ENCODE results near the gene FZD7. TPM values are rescaled to one million over a fixed set of nuclear protein-coding genes. Genes with fewer than 3 reads are reported as not detected.
A peak's percentile ranks its signal among the peaks of the same experiment; 100 is the strongest.

The FZD7 gene
- total and polyA plus RNA-seq, 9 of the 15 experiments (the other 6 are each of a cell fraction or from before 2014, with no cell fraction given) = 0.11 to 2.4 (median 0.69) TPM

GRCh38 chr2:202031246-202031951 is 2.3 kb upstream of the FZD7 start:
- in situ Hi-C loops (cut with MboI) (no loop called here), intact Hi-C loops (cut with micrococcal nuclease) (no loop called here)
- H3K9me1 ChIP-seq (ENCODE audit: control insufficient read depth, insufficient read depth, low read length) = no peaks in the 10 kb centered on the region
- H4K20me1 ChIP-seq (replicated peaks; ENCODE audit: control insufficient read depth, insufficient read depth, low read length) = no peaks in the 10 kb centered on the region
- H3K9ac ChIP-seq (ENCODE audit: insufficient read depth in 1 of 2, low read depth in 2 of 2, low read length in 2 of 2) = no peak overlapping the region
- 17% methylated on average over 4 of the region's 4 CpGs for WGBS (ENCODE audit: insufficient coverage, low coverage, missing lambda C conversion rate)
- no peaks in the 10 kb centered on the region for H3K36me3 ChIP-seq (ENCODE audit: control insufficient read depth, insufficient read depth, low read length)
- H3K27me3 ChIP-seq (ENCODE audit: control insufficient read depth in 2 of 2, insufficient read depth in 2 of 2, low read length in 2 of 2) = peaks cover 10 to 13% of the 10 kb centered on the region in 2 experiments; a peak in 3 of 5 replicates
- BruUV-seq (replicated peaks) = no TSS peak
- no peak for FAIRE-seq
- ATAC-seq = no peak
- TF ChIP-seq CBX8 (IDR thresholded peaks at IDR 0.05; ENCODE audit: borderline replicate concordance, extremely low read depth, low read depth, low read length, poor library complexity, severe bottlenecking) (peak; percentile 52), TGIF2 (CRISPR knock-in tag; IDR thresholded peaks at IDR 0.05) (no peak), ZEB2 (IDR thresholded peaks at IDR 0.05) (no peak), ILF3 (IDR thresholded peaks at IDR 0.05; ENCODE audit: borderline replicate concordance) (no peak), SMARCA5 (IDR thresholded peaks at IDR 0.05) (no peak), NFYB (IDR thresholded peaks at IDR 0.05; ENCODE audit: extremely low read depth, insufficient read length) (no peak), REST (IDR thresholded peaks at IDR 0.05; ENCODE audit: borderline replicate concordance) (no peak), REST (CRISPR knock-in tag; IDR thresholded peaks at IDR 0.05; ENCODE audit: low read depth) (no peak), FOXA1 (IDR thresholded peaks at IDR 0.05; ENCODE audit: borderline replicate concordance) (no peak)
- TF ChIP-seq, protein P1, sequence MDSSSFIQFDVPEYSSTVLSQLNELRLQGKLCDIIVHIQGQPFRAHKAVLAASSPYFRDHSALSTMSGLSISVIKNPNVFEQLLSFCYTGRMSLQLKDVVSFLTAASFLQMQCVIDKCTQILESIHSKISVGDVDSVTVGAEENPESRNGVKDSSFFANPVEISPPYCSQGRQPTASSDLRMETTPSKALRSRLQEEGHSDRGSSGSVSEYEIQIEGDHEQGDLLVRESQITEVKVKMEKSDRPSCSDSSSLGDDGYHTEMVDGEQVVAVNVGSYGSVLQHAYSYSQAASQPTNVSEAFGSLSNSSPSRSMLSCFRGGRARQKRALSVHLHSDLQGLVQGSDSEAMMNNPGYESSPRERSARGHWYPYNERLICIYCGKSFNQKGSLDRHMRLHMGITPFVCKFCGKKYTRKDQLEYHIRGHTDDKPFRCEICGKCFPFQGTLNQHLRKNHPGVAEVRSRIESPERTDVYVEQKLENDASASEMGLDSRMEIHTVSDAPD (CRISPR knock-in tag; IDR thresholded peaks at IDR 0.05) = no peak
- no peak overlapping the region for H3K4me3 ChIP-seq
- POLR2A ChIA-PET = no interaction called here
- no peaks in the 10 kb centered on the region for H3K79me2 ChIP-seq (ENCODE audit: control insufficient read depth, insufficient read depth, low read length)
- H3K4me1 ChIP-seq (replicated peaks in 1 of 2; ENCODE audit: control insufficient read depth in 2 of 2, insufficient read depth in 2 of 2, low read length in 2 of 2) = peaks cover 4 to 35% of the 10 kb centered on the region in 2 experiments; a peak in 3 of 5 replicates
- CTCF ChIA-PET (ENCODE audit: low intra/inter-chr PET ratio) = no interaction called here
- no peak overlapping the region for H2AFZ ChIP-seq (ENCODE audit: low read depth, low read length)
- H3K4me2 ChIP-seq (ENCODE audit: insufficient read depth, low read length) = no peak overlapping the region
- no peak for DNase-seq (ENCODE audit: extremely low read depth in 1 of 4, low spot score in 3 of 4)
- H3K27ac ChIP-seq (ENCODE audit: extremely low read depth, low read depth, low read length) = no peak overlapping the region
- H3K9me3 ChIP-seq (replicated peaks; ENCODE audit: control insufficient read depth, insufficient read depth, low read depth, low read length) = no peaks in the 10 kb centered on the region

Data from K562 (cell line).